Measurements from ENCODE around the gene PGA3.
"Not testable (repeated sequence)": the region's sequence is repeated elsewhere in the genome, so short reads cannot be mapped to it uniquely, and the experiment has no call there.

PGA3 gene

GRCh38 chr11:61172356-61172755 lies 31.0 kb upstream of the PGA3 start:
- no peak for DNase-seq

GRCh38 chr11:61172888-61173287 lies 30.4 kb upstream of the PGA3 start:
- DNase-seq: no peak

- DNase-seq: no peak
These were observed 29.9 kb upstream of the PGA3 start for GRCh38 chr11:61173456-61173855.

GRCh38 chr11:61174273-61174672 lies 29.0 kb upstream of the PGA3 start:
- peak; percentile 17 to 43 for DNase-seq

GRCh38 chr11:61174949-61175348 lies 28.4 kb upstream of the PGA3 start:
- DNase-seq: no peak

GRCh38 chr11:61176446-61176845 lies 26.9 kb upstream of the PGA3 start:
- no peak for DNase-seq

GRCh38 chr11:61180205-61180604 lies 23.1 kb upstream of the PGA3 start:
- DNase-seq: not testable (repeated sequence)

GRCh38 chr11:61181489-61181888 lies 21.8 kb upstream of the PGA3 start:
- no peak for DNase-seq

- DNase-seq: no peak
These were observed 19.7 kb upstream of the PGA3 start for GRCh38 chr11:61183645-61184044.

GRCh38 chr11:61186504-61186903 lies 16.8 kb upstream of the PGA3 start:
- no peak for DNase-seq

- peak; percentile 77 to 83 for DNase-seq
These were observed 15.7 kb upstream of the PGA3 start for GRCh38 chr11:61187505-61188130.

GRCh38 chr11:61189933-61190332 lies 13.4 kb upstream of the PGA3 start:
- DNase-seq: no peak

- DNase-seq: peak; percentile 18 to 24
These were observed 9.7 kb upstream of the PGA3 start for GRCh38 chr11:61193596-61193995.

GRCh38 chr11:61194169-61194671 lies 9.1 kb upstream of the PGA3 start:
- no peak for DNase-seq

GRCh38 chr11:61194981-61195695 lies 8.2 kb upstream of the PGA3 start:
- no peak for DNase-seq

GRCh38 chr11:61195719-61196118 lies 7.6 kb upstream of the PGA3 start:
- no peak for DNase-seq

GRCh38 chr11:61198361-61198760 lies 5.0 kb upstream of the PGA3 start:
- peak in 1 of 2 experiments; percentile 18 for DNase-seq

GRCh38 chr11:61198948-61199523 lies 4.3 kb upstream of the PGA3 start:
- DNase-seq: no peak

- DNase-seq: no peak
These were observed 1.8 kb upstream of the PGA3 start for GRCh38 chr11:61201476-61201875.

GRCh38 chr11:61203873-61204272 lies 558 bp downstream of the PGA3 start:
- DNase-seq: not testable (repeated sequence)

GRCh38 chr11:61204502-61205059 lies 1.3 kb downstream of the PGA3 start:
- not testable (repeated sequence) for DNase-seq

- not testable (repeated sequence) for DNase-seq
These were observed 4.5 kb downstream of the PGA3 start for GRCh38 chr11:61207636-61208310.

- not testable (repeated sequence) for DNase-seq
These were observed 7.3 kb downstream of the PGA3 start for GRCh38 chr11:61210629-61211028.

All from NCI-H2081 (cell line).